Stimulated activated naive B cell treated with anti-CD40 and anti-IgM and Interleukin-4, amounts not matched to agents 10 μg/mL and 1 μg/mL and 100 μg/mL, for 72 hours (primary cell): Measurements from ENCODE around the gene ATP5F1A.
"Not testable (repeated sequence)": the region's sequence is repeated elsewhere in the genome, so short reads cannot be mapped to it uniquely, and the experiment has no call there.

Source experiments
- ATAC-seq, 2 donors: fragments of 150-1000 bp; cut with Tn5 transposase; replicated peaks; 2 replicates each; pipeline ENCODE4 v1.10.0; 2021; ENCODE audit warnings: moderate library complexity in 1 of 2
- DNase-seq: peaks from one replicate; pipeline ENCODE4 v3.0.0; 2021
- H3K27ac Mint-ChIP-seq: one replicate; pipeline ENCODE4 v1.8.0; 2022; ENCODE audit warnings: mild to moderate bottlenecking, mixed read lengths
- H3K27me3 Mint-ChIP-seq, 2 donors: one replicate each; pipeline ENCODE4 v1.8.0; 2022; ENCODE audit warnings: mixed read lengths in 2 of 2
- H3K36me3 Mint-ChIP-seq, 2 donors: one replicate each; pipeline ENCODE4 v1.8.0; 2022; ENCODE audit warnings: mixed read lengths in 2 of 2, mild to moderate bottlenecking in 1 of 2
- H3K4me1 Mint-ChIP-seq, 2 donors: one replicate each; pipeline ENCODE4 v1.8.0; 2022; ENCODE audit warnings: mixed read lengths in 2 of 2, mild to moderate bottlenecking in 1 of 2
- H3K4me3 Mint-ChIP-seq, 2 donors: one replicate each; pipeline ENCODE4 v1.8.0; 2022; ENCODE audit warnings: mild to moderate bottlenecking in 2 of 2, mixed read lengths in 2 of 2, moderate library complexity in 1 of 2
- H3K9me3 Mint-ChIP-seq, 2 donors: one replicate each; pipeline ENCODE4 v1.8.0; 2022; ENCODE audit warnings: mixed read lengths in 2 of 2, mild to moderate bottlenecking in 1 of 2

Gene ATP5F1A

GRCh38 chr18:46097431-46097800, 680 bp downstream of the ATP5F1A start:
- H3K4me3 Mint-ChIP-seq, result peak overlapping the region; percentile 89 to 96
- peaks cover 16 to 19% of the 10 kb centered on the region in 2 donors for H3K36me3 Mint-ChIP-seq
- no peaks in the 10 kb centered on the region for H3K27me3 Mint-ChIP-seq
- H3K9me3 Mint-ChIP-seq, result no peaks in the 10 kb centered on the region
- ATAC-seq, result peak; percentile 10 to 13
- H3K27ac Mint-ChIP-seq, result peak overlapping the region; percentile 97
- no peak for DNase-seq
- peaks cover 7 to 18% of the 10 kb centered on the region in 2 donors for H3K4me1 Mint-ChIP-seq

DNA sequence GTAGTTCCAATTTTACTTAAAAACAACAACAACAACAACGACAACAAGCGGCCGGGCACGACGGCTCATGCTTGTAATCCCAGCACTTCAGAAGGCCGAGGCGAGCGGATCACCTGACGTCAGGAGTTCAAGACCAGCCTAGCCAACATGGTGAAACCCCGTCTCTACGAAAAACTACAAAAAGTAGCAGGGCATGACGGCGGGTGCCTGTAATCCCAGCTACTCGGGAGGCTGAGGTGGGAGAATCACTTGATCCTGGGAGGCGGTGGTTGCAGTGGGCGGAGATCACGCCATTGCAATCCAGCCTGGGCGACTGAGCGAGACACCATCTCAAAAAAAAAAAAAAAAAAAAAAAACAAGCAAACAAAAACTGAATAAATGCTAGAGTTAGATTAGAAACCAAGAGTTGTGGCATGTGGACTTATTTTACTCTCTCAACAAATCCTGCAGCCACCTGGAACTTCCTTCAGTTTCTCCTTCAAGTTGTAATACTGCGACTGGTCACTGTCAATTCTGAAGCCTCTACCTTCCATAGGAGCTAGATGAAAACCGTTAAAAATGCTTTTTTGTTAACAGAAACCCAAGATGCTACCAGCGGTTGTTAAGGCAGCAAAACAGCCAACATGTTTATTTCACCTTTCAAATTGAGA, 1.3 kb downstream of the ATP5F1A start:
- ATAC-seq, result no peak
- Mint-ChIP-seq H3K27me3 (no peaks in the 10 kb centered on the region), H3K4me1 (peaks cover 7 to 18% of the 10 kb centered on the region in 2 donors), H3K36me3 (peaks cover 16 to 20% of the 10 kb centered on the region in 2 donors), H3K9me3 (no peaks in the 10 kb centered on the region), H3K4me3 (peak overlapping the region; percentile 89 to 96), H3K27ac (peak overlapping the region; percentile 97)
- DNase-seq, result no peak

DNA sequence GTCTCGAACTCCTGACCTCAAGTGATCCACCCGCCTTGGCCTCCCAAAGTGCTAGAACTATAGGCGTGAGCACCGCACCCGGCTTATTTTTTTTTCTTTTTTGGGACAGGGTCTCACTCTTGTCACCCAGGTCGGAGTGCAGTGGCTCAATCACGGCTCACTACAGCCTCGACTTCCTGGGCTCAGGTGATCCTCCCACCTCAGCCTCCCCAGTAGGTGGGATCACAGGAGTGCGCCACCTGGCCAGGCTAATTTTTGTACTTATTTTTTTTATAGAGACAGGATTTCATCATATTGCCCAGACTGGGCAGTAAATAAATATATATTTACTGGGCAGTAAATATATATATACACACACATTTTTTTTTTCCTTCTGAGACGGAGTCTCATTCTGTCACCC, 2.6 kb downstream of the ATP5F1A start:
- ATAC-seq (no peak), DNase-seq (no peak)
- peaks cover 20 to 28% of the 10 kb centered on the region in 2 donors for H3K36me3 Mint-ChIP-seq
- peak overlapping the region; percentile 20 for H3K27ac Mint-ChIP-seq
- no peaks in the 10 kb centered on the region for H3K9me3 Mint-ChIP-seq
- peaks cover 9 to 24% of the 10 kb centered on the region in 2 donors for H3K4me1 Mint-ChIP-seq
- no peaks in the 10 kb centered on the region for H3K27me3 Mint-ChIP-seq
- H3K4me3 Mint-ChIP-seq, result peak overlapping the region in 1 of 2 donors; percentile 43

DNA sequence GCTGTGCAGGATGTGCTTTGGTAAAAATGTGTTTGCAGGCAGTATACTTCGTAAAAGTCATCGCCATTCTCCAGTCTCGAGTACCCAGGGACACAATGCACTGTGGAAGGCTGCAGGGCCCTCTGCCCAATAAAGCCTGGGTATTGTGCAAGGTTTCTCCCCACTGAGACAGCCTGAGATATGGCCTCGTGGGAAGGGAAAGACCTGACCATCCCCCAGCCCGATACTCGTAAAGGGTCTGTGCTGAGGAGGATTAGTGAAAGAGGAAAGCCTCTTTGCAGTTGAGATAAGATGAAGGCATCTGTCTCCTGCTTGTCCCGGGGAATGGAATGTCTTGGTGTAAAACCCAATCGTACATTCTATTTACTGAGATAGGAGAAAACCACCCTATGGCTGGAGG, 9.6 kb downstream of the ATP5F1A start:
- Mint-ChIP-seq H3K4me1 (peaks cover 3 to 13% of the 10 kb centered on the region in 2 donors), H3K36me3 (peaks cover 38 to 51% of the 10 kb centered on the region in 2 donors)
- not testable (repeated sequence) for DNase-seq, ATAC-seq, H3K27ac Mint-ChIP-seq, H3K9me3 Mint-ChIP-seq, H3K27me3 Mint-ChIP-seq, H3K4me3 Mint-ChIP-seq

DNA sequence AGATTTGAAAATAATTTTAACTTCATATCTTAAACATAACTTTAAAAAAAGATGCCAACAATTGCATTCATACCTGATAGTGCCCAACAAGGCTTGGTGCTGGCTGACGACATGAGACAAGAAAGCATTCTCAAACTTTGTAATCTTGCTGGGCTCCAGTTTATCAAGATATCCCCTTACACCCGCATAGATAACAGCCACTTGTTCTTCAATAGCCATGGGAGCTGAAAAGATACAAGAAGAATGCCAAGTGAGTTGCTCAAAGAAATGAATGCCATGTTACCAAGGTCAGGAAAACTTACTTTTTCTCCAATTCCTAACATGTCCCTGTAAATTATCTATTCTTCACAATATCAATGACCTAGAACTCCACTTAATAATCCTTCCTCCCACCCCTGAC, 13.7 kb downstream of the ATP5F1A start:
- Mint-ChIP-seq H3K9me3 (no peaks in the 10 kb centered on the region), H3K4me3 (no peak overlapping the region), H3K27me3 (no peaks in the 10 kb centered on the region), H3K27ac (no peak overlapping the region), H3K4me1 (peaks cover 0 to 7% of the 10 kb centered on the region in 2 donors), H3K36me3 (peaks cover 37 to 54% of the 10 kb centered on the region in 2 donors)
- DNase-seq (no peak), ATAC-seq (no peak)

DNA sequence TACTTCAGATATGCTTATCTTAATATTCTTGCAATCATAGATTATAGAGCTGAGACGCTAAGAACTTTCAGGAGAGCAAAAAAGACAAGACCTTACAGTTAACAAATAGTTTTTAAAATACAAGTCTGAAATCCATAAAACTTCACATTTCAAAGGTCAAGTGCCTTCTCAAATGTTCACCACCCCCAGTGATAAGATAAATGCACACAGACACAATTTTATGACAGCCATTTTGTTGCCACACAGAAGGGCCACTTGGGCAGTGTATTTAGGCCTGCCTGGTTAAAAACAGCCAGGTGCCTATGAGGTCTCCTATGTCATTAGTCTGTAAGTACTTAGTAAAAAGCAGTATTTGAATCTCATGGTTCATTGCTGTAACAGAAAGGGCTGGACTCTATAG, 17.9 kb downstream of the ATP5F1A start:
- no peaks in the 10 kb centered on the region for H3K4me1 Mint-ChIP-seq
- no peak overlapping the region for H3K4me3 Mint-ChIP-seq
- no peaks in the 10 kb centered on the region for H3K27me3 Mint-ChIP-seq
- H3K27ac Mint-ChIP-seq, result no peak overlapping the region
- H3K9me3 Mint-ChIP-seq, result no peaks in the 10 kb centered on the region
- DNase-seq (no peak), ATAC-seq (no peak)
- peaks cover 20 to 40% of the 10 kb centered on the region in 2 donors for H3K36me3 Mint-ChIP-seq

GRCh38 chr18:46079336-46079735, 18.8 kb downstream of the ATP5F1A start:
- ATAC-seq (no peak), DNase-seq (no peak)
- Mint-ChIP-seq H3K4me3 (no peak overlapping the region), H3K9me3 (no peaks in the 10 kb centered on the region), H3K4me1 (no peaks in the 10 kb centered on the region), H3K36me3 (peaks cover 20 to 37% of the 10 kb centered on the region in 2 donors), H3K27me3 (no peaks in the 10 kb centered on the region), H3K27ac (no peak overlapping the region)

DNA sequence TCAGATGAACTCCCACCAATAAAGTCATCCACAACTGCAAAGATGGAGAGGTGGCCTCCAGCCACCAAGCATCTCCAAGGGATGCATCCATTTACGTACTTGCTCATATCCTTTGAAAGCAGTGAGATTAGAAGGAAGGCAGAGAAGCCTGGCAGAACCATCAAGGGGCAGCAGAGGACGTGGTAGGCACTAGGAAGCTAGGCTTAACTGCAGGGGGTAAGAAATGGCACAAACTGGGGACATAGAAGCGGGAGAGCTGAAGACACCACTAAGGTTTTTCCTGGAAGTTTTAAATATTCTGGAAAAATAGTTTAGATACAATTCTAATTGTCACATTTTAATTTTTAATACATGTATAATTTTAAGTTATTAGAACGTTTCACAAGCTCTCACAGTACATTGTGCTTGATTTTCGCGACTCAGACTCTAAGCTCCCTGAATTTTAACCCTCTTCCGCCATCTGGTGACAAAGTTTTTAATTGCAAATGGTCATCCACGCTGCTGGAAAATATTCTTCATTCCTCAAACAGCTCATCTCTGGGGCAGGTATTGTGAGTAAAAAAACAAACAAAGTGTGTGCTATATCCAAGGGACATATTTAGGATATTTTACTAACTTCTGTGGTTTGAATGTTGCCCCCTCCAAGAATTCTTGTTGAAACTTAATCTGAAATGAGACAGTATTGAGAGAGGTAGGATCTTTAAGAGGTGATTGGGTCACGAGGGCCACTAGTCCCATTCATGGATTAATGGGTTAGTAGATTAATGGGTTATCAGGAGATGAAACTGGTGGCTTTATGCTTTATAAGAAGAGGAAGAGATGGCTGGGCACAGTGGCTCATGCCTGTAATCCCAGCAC, 24.4 kb downstream of the ATP5F1A start:
- H3K36me3 Mint-ChIP-seq, result peaks cover 4 to 22% of the 10 kb centered on the region in 2 donors
- peak; percentile 51 for DNase-seq
- no peak overlapping the region for H3K4me3 Mint-ChIP-seq
- H3K4me1 Mint-ChIP-seq, result peaks cover 24 to 38% of the 10 kb centered on the region in 2 donors
- no peak overlapping the region for H3K27ac Mint-ChIP-seq
- peak; percentile 48 to 54 for ATAC-seq
- H3K9me3 Mint-ChIP-seq, result no peaks in the 10 kb centered on the region
- peaks cover 19% of the 10 kb centered on the region in 2 donors for H3K27me3 Mint-ChIP-seq

DNA sequence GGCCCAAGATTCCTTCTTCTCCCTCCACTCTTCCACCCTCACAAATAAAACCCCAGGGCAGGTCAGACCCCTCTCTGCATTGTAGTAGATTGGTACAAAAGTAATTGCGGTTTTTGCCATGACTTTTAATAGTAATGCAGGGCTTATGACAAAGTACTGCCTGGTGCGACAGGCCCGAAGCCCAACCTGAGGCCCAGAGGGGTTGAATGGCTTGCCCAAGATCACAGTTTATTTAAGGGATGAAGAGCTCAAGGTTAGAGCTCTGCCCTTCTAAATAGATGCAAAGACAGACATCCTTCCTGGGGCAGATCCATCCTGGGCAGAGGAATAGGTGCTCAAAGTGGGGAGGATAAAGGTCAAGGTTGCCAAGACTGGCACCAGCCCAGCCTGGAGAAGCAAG, 25.1 kb downstream of the ATP5F1A start:
- H3K9me3 Mint-ChIP-seq, result no peaks in the 10 kb centered on the region
- no peak for ATAC-seq
- DNase-seq, result no peak
- peaks cover 4 to 23% of the 10 kb centered on the region in 2 donors for H3K36me3 Mint-ChIP-seq
- peaks cover 19% of the 10 kb centered on the region in 2 donors for H3K27me3 Mint-ChIP-seq
- peaks cover 24 to 38% of the 10 kb centered on the region in 2 donors for H3K4me1 Mint-ChIP-seq
- peak overlapping the region; percentile 42 for H3K27ac Mint-ChIP-seq
- peak overlapping the region; percentile 81 to 86 for H3K4me3 Mint-ChIP-seq

- no peak overlapping the region for H3K27ac Mint-ChIP-seq
- peaks cover 4 to 23% of the 10 kb centered on the region in 2 donors for H3K36me3 Mint-ChIP-seq
- DNase-seq, result no peak
- H3K9me3 Mint-ChIP-seq, result no peaks in the 10 kb centered on the region
- H3K4me3 Mint-ChIP-seq, result peak overlapping the region; percentile 81 to 86
- H3K4me1 Mint-ChIP-seq, result peaks cover 24 to 38% of the 10 kb centered on the region in 2 donors
- H3K27me3 Mint-ChIP-seq, result peaks cover 19% of the 10 kb centered on the region in 2 donors
- no peak for ATAC-seq
Measured at GRCh38 chr18:46072376-46072867, 25.7 kb downstream of the ATP5F1A start.

DNA sequence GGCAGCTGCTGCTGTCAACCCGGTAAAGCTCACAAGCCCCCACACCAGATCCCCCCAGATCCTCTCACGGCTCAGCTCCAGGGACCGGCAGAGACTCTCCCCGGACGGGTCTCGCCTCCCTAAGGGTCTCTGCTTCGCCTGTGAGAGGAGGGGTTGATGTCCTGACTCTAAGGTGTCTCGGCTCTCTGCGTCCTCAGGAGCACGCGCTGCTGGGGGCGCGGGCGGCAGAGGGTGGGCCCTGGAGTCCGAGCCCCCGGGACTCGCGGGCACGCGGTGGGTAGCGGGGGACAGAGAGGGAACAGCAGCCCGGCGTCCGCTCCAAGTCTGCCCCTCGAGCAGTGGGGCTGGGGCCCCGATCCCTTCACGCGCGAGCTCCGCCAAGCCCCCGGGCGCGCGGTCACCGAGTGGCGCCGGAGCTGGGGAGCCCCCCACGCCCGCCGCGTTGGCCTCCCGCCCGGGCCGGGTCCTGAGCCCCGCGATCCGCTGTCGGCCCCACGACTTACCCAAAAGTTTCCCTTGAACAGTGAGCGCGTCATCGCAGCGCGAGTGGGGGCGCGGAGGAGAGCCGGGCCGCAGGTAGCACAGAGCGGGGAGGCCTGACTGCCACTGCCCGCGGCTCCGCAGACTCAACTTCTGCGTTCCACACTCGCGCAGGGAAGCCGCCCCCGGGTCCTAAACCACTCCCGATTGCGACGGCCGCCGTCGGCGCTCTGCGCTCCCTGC, 26.3 kb downstream of the ATP5F1A start, which contains the start of gene PSTPIP2:
Gene PSTPIP2, minus strand, starts transcription at position 608 of the 723 bp plus-strand sequence. Its CDS starts 72 bp downstream, at position 536.
- ATAC-seq (peak; percentile 72 to 76), DNase-seq (peak; percentile 53)
- H3K4me3 Mint-ChIP-seq, result peak within 1 kb of the TSS; percentile 81 to 86
- H3K36me3 Mint-ChIP-seq, result peaks cover 3 to 18% of the 10 kb centered on the region in 2 donors
- peaks cover 24 to 38% of the 10 kb centered on the region in 2 donors for H3K4me1 Mint-ChIP-seq
- H3K27ac Mint-ChIP-seq, result peak within 1 kb of the TSS; percentile 78
- H3K27me3 Mint-ChIP-seq, result peaks cover 19% of the 10 kb centered on the region in 2 donors
- H3K9me3 Mint-ChIP-seq, result no peaks in the 10 kb centered on the region

DNA sequence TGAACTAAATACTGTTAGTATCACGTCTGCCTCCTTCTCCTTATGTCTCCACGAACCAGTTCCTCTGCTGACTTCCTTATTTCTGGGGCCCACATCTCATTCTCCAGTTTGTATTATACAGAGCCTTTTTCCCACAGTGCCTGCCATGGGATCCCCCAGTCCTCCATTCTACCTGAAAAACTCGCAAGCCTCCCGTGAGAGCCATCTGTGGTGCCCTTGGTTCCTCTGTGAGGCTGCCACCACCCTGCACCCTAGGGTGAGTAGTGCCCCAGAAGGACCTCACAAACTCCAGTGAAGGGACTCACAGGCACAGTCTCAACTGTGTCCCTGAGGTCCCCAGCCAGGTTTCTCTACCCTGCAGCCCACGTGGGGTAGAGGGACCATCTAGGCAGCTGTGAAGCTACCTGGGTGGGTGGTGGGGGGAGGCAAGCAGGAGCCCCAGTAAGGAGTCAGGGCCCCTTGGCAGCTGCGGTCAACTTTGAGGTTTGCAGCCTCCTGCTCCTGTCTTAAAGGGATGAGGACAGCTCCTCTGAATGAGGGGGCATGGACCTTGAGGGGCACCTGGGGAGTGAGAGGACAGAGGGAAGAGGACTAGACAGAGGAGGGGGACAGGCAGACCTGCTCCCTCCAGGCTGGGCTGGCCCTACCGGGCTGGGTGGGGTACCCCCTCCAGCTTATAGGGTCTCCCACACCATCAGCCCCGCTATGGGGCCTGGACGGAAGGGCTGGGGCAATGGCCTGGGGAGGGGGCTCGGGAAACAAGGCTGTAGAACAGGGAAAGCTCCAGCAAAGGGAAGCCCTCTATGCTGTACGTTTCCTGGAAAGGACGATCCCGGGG, 27.1 kb downstream of the ATP5F1A start:
- Mint-ChIP-seq H3K36me3 (peaks cover 2 to 15% of the 10 kb centered on the region in 2 donors), H3K27me3 (peaks cover 19% of the 10 kb centered on the region in 2 donors), H3K9me3 (no peaks in the 10 kb centered on the region), H3K4me1 (peaks cover 24 to 38% of the 10 kb centered on the region in 2 donors), H3K4me3 (peak overlapping the region; percentile 80 to 81), H3K27ac (peak overlapping the region; percentile 84)
- peak; percentile 61 to 64 for ATAC-seq
- no peak for DNase-seq

DNA sequence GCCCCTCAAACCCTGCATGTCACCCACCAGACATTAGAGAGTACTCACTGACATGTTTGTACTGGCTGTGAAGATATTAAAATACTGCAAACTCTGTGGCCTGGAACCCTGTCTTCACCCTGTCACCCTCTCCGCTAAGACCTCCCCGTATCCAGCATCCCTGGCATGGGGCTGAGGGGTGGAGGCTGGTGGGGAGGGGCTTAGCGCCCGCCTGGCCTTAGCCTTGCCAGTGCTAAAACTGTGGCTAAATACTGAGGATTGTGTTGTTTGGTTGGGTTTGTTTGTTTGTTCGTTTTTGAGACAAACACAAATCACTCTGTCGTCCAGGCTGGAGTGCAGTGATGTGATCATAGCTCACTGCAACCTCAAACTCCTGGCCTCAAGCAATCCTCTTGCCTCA, 27.9 kb downstream of the ATP5F1A start:
- Mint-ChIP-seq H3K9me3 (no peaks in the 10 kb centered on the region), H3K36me3 (peaks cover 2 to 15% of the 10 kb centered on the region in 2 donors), H3K27me3 (peaks cover 19% of the 10 kb centered on the region in 2 donors), H3K27ac (no peak overlapping the region), H3K4me1 (peaks cover 24 to 38% of the 10 kb centered on the region in 2 donors), H3K4me3 (no peak overlapping the region)
- ATAC-seq, result no peak
- no peak for DNase-seq
